Activated CD8-positive, alpha-beta memory T cell treated with anti-CD3 and anti-CD28 coated beads for 48 hours (primary cell): ENCODE data around the gene CFAP65.

Experiments used
- DNase-seq, 3 experiments: peaks; one replicate each; pipeline ENCODE4 v3.0.0-alpha.2; 2020; ENCODE audit warnings: low read depth in 2 of 3, low spot score in 2 of 3

The CFAP65 gene

GRCh38 chr2:219017201-219017931 is 23.9 kb downstream of the CFAP65 start:
- no peak for DNase-seq

GRCh38 chr2:219016721-219017120 is 24.6 kb downstream of the CFAP65 start:
- DNase-seq, result no peak

GRCh38 chr2:219010873-219011272 is 30.4 kb downstream of the CFAP65 start:
- no peak for DNase-seq

GRCh38 chr2:219010162-219010756 is 31.1 kb downstream of the CFAP65 start:
- DNase-seq, result no peak

GRCh38 chr2:219009294-219009693 is 32.0 kb downstream of the CFAP65 start:
- DNase-seq, result no peak

GRCh38 chr2:219003979-219004378 is 37.3 kb downstream of the CFAP65 start:
- DNase-seq, result no peak

GRCh38 chr2:219003267-219003634 is 38.1 kb downstream of the CFAP65 start:
- no peak for DNase-seq

GRCh38 chr2:219002395-219003266 is 38.7 kb downstream of the CFAP65 start:
- no peak for DNase-seq

GRCh38 chr2:219001577-219002394 is 39.5 kb downstream of the CFAP65 start:
- no peak for DNase-seq

- DNase-seq, result no peak
Measured at GRCh38 chr2:219001100-219001576, 40.2 kb downstream of the CFAP65 start.

- no peak for DNase-seq
Measured at GRCh38 chr2:219000569-219000960, 40.8 kb downstream of the CFAP65 start.

- no peak for DNase-seq
Measured at GRCh38 chr2:218999881-219000568, 41.3 kb downstream of the CFAP65 start.

GRCh38 chr2:218999021-218999880 is 42.1 kb downstream of the CFAP65 start:
- DNase-seq, result no peak

- no peak for DNase-seq
Measured at GRCh38 chr2:218998414-218999002, 42.8 kb downstream of the CFAP65 start.

- no peak for DNase-seq
Measured at GRCh38 chr2:218997731-218998130, 43.6 kb downstream of the CFAP65 start.

GRCh38 chr2:218996937-218997336 is 44.4 kb downstream of the CFAP65 start:
- DNase-seq, result no peak

- DNase-seq, result peak; percentile 59 to 93 (median 78)
Measured at GRCh38 chr2:218995972-218996711, 45.2 kb downstream of the CFAP65 start.

GRCh38 chr2:218995561-218995960 is 45.8 kb downstream of the CFAP65 start:
- no peak for DNase-seq
